NT2/D1 (cell line): ENCODE results near the gene HSD17B8.
A peak's percentile ranks its signal among the peaks of the same experiment; 100 is the strongest.

ENCODE experiments used
- DNase-seq: peaks from one replicate; pipeline ENCODE4 v3.0.0-alpha.2; 2011; ENCODE audit warnings: low read depth, low spot score
- H3K27me3 ChIP-seq: 2 replicates; pipeline ENCODE4 v1.6.0; 2011; ENCODE audit warnings: mild to moderate bottlenecking; ENCODE audit not compliant: insufficient read length, insufficient read depth
- H3K36me3 ChIP-seq: 2 replicates; pipeline ENCODE4 v1.6.1; 2011; ENCODE audit warnings: mild to moderate bottlenecking, low read length, mixed read lengths; ENCODE audit not compliant: insufficient read depth, insufficient read length
- H3K4me1 ChIP-seq: 2 replicates; pipeline ENCODE4 v1.5.1; 2011; ENCODE audit not compliant: insufficient read depth, insufficient read length
- H3K4me3 ChIP-seq: 2 replicates; pipeline ENCODE4 v1.5.1; 2011; ENCODE audit warnings: low read depth; ENCODE audit not compliant: insufficient read length
- H3K9ac ChIP-seq: 2 replicates; pipeline ENCODE4 v1.6.0; 2011; ENCODE audit warnings: low read depth; ENCODE audit not compliant: insufficient read length
- H3K9me3 ChIP-seq: 2 replicates; pipeline ENCODE4 v1.5.1; 2011; ENCODE audit warnings: mild to moderate bottlenecking, low read length; ENCODE audit not compliant: insufficient read depth
- SUZ12 ChIP-seq: IDR thresholded peaks from 2 replicates; pipeline ENCODE4 v1.6.1; 2011; ENCODE audit not compliant: insufficient read length, insufficient read depth; ENCODE audit errors: extremely low read depth
- YY1 ChIP-seq: IDR thresholded peaks from 2 replicates; pipeline ENCODE4 v1.6.1; 2011; ENCODE audit not compliant: insufficient read length, insufficient read depth
- ZNF274 ChIP-seq: IDR thresholded peaks from 2 replicates; pipeline ENCODE4 v1.6.1; 2011; ENCODE audit warnings: mild to moderate bottlenecking, low read depth, low read length

HSD17B8 gene

GRCh38 chr6:33200219-33201146, 4.0 kb upstream of the HSD17B8 start, which contains the start of the genes RXRB and SLC39A7:
TSS of gene RXRB (minus strand) at chr6:33200665. CDS start at chr6:33200476, 189 bp downstream.
TSS of gene SLC39A7 (plus strand) at chr6:33200867. CDS start at chr6:33201246, 379 bp downstream.
- H3K9me3 ChIP-seq: no peaks in the 10 kb centered on the region
- H3K36me3 ChIP-seq: peaks cover 43% of the 10 kb centered on the region
- H3K9ac ChIP-seq: peak within 1 kb of the TSS; percentile 87
- peak within 1 kb of the TSS; percentile 95 for H3K4me3 ChIP-seq
- H3K27me3 ChIP-seq: no peaks in the 10 kb centered on the region
- DNase-seq: peak; percentile 94
- peaks cover 4% of the 10 kb centered on the region for H3K4me1 ChIP-seq
- TF ChIP-seq SUZ12: no peak
- peak; percentile 94 for TF ChIP-seq YY1
- TF ChIP-seq ZNF274: no peak

GRCh38 chr6:33201147-33201545, 3.3 kb upstream of the HSD17B8 start:
- Histone ChIP-seq H3K36me3 (peaks cover 36% of the 10 kb centered on the region), H3K9me3 (no peaks in the 10 kb centered on the region), H3K9ac (peak overlapping the region; percentile 87), H3K4me1 (peaks cover 6% of the 10 kb centered on the region), H3K27me3 (peaks cover 3% of the 10 kb centered on the region), H3K4me3 (peak overlapping the region; percentile 95)
- TF ChIP-seq ZNF274: no peak
- TF ChIP-seq YY1: no peak
- no peak for TF ChIP-seq SUZ12
- DNase-seq: no peak

- Histone ChIP-seq H3K4me3 (peak overlapping the region; percentile 95), H3K4me1 (peaks cover 6% of the 10 kb centered on the region), H3K27me3 (peaks cover 11% of the 10 kb centered on the region), H3K9me3 (no peaks in the 10 kb centered on the region), H3K9ac (peak overlapping the region; percentile 87), H3K36me3 (peaks cover 34% of the 10 kb centered on the region)
- no peak for DNase-seq
- TF ChIP-seq SUZ12 (no peak), YY1 (no peak), ZNF274 (no peak)
These were observed 2.5 kb upstream of the HSD17B8 start for GRCh38 chr6:33201935-33202334.

GRCh38 chr6:33202799-33203198, 1.7 kb upstream of the HSD17B8 start:
- Histone ChIP-seq H3K9me3 (no peaks in the 10 kb centered on the region), H3K27me3 (peaks cover 17% of the 10 kb centered on the region), H3K36me3 (peaks cover 31% of the 10 kb centered on the region), H3K4me3 (no peak overlapping the region), H3K9ac (no peak overlapping the region), H3K4me1 (peaks cover 6% of the 10 kb centered on the region)
- DNase-seq: no peak
- TF ChIP-seq YY1 (no peak), ZNF274 (no peak), SUZ12 (no peak)

- peaks cover 6% of the 10 kb centered on the region for H3K4me1 ChIP-seq
- H3K27me3 ChIP-seq: peaks cover 18% of the 10 kb centered on the region
- DNase-seq: no peak
- peaks cover 31% of the 10 kb centered on the region for H3K36me3 ChIP-seq
- no peak overlapping the region for H3K4me3 ChIP-seq
- H3K9ac ChIP-seq: no peak overlapping the region
- no peak for TF ChIP-seq SUZ12
- TF ChIP-seq ZNF274: no peak
- TF ChIP-seq YY1: no peak
- no peaks in the 10 kb centered on the region for H3K9me3 ChIP-seq
These were observed 851 bp upstream of the HSD17B8 start for GRCh38 chr6:33203443-33204164.

GRCh38 chr6:33204165-33204414, 365 bp upstream of the HSD17B8 start:
- no peak for DNase-seq
- Histone ChIP-seq H3K27me3 (peaks cover 18% of the 10 kb centered on the region), H3K9ac (no peak overlapping the region), H3K4me1 (peaks cover 6% of the 10 kb centered on the region), H3K36me3 (peaks cover 31% of the 10 kb centered on the region), H3K4me3 (no peak overlapping the region), H3K9me3 (no peaks in the 10 kb centered on the region)
- TF ChIP-seq ZNF274 (no peak), SUZ12 (no peak), YY1 (no peak)
